Body of pancreas (tissue), 4 donors: ENCODE measurements around the gene ARVCF.

ENCODE experiments used
- CTCF ChIP-seq, 7 experiments: fragments of 450-650 bp in 4 of 7; fragments of 200-600 bp in 3 of 7; sonication (generic) in 3 of 7; IDR thresholded peaks; one replicate each; pipeline ENCODE4 v1.5.1; 2016 to 2019; ENCODE audit warnings: antibody characterized with exemption in 7 of 7
- POLR2A ChIP-seq, 3 donors: fragments of 450-650 bp; IDR thresholded peaks; one replicate each; pipeline ENCODE4 v1.6.1; 2016; ENCODE audit warnings: antibody characterized with exemption in 3 of 3, mild to moderate bottlenecking in 2 of 3

DNA sequence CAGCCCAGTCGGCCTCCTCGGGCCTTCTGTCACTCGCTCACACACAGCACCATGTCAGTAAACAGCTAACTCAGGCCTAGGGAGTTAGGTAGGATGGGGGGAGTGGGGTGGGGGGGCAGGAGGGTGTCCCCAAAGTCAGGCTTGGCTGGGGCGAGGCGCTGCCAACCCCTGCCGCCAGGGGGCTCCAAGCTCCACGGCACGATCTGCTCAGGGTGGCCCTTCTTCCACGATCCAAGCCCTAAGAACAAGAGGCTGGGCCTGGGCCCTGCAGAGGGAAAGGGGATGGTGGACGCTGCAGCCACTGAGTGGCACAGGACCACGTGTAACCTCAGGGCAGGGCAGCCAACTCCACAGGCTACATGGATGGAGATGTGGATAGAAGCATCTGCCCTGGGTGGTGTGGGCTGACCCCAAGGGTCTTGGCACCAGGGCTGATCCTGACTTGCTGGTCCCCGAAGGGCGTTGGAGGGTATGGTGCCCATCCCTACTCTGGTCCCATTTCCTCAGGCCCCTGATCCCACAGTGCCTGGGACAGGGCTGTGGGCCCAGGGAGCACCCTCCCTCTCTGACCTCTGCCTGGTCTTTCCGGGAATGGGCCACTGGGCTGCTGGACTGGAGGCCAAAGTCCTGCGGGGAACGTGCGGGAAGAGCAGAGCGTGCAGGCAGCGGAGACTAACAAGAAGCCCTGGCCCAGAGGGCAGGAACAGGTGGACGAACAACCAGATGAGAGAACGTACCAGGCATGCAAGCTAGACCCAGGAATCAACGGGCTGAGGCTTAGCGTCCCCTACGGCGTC is 45.9 kb downstream of the ARVCF start:
- peak; percentile 73 to 97 (median 85) for TF ChIP-seq CTCF (IDR thresholded peaks at IDR 0.05)
- peak in 1 of 3 donors; percentile 14 for TF ChIP-seq POLR2A (IDR thresholded peaks at IDR 0.05)
